SK-N-SH treated with all-trans-retinoic acid at 6 μM for 48 hours (cell line): ENCODE data around the gene CCNH.

ENCODE experiments used
- ATAC-seq: fragments of 200-7000 bp; cut with Tn5 transposase; 3 replicates; pipeline ENCODE4 v1.9.1; 2020; ENCODE audit warnings: mild to moderate bottlenecking, moderate library complexity
- ARNTL ChIP-seq: fragments of 450-650 bp; formaldehyde crosslinking; IDR thresholded peaks from 2 replicates; pipeline ENCODE4 v1.5.0; 2020; ENCODE audit warnings: low read depth, mild to moderate bottlenecking, moderate library complexity, borderline replicate concordance
- CREB5 ChIP-seq: fragments of 250-450 bp; sonication (Bioruptor Pico); IDR thresholded peaks from 2 replicates; pipeline ENCODE4 v1.5.1; 2020; ENCODE audit warnings: low read depth, mild to moderate bottlenecking, moderate library complexity
- CSDC2 ChIP-seq: fragments of 250-450 bp; sonication (Bioruptor Pico); IDR thresholded peaks from 2 replicates; pipeline ENCODE4 v1.5.0; 2020; ENCODE audit warnings: mild to moderate bottlenecking, moderate library complexity
- CSRNP3 ChIP-seq: fragments of 250-450 bp; sonication (Bioruptor Pico); IDR thresholded peaks from 2 replicates; pipeline ENCODE4 v1.5.1; 2021; ENCODE audit warnings: mild to moderate bottlenecking, moderate library complexity
- ESRRG ChIP-seq: fragments of 250-450 bp; sonication (Bioruptor Pico); IDR thresholded peaks from 2 replicates; pipeline ENCODE4 v1.6.1; 2021; ENCODE audit warnings: mild to moderate bottlenecking
- GLIS3 ChIP-seq: fragments of 250-450 bp; sonication (Bioruptor Pico); IDR thresholded peaks from 2 replicates; pipeline ENCODE4 v1.5.0; 2020; ENCODE audit warnings: mild to moderate bottlenecking, moderate library complexity
- ISL1 ChIP-seq: fragments of 250-450 bp; sonication (Bioruptor Pico); IDR thresholded peaks from 2 replicates; pipeline ENCODE4 v2.1.2; 2022; ENCODE audit warnings: mild to moderate bottlenecking, moderate library complexity
- OSR1 ChIP-seq: fragments of 250-450 bp; sonication (Bioruptor Pico); IDR thresholded peaks from 2 replicates; pipeline ENCODE4 v1.8.0; 2022; ENCODE audit warnings: moderate library complexity, mild to moderate bottlenecking, inconsistent platforms
- PATZ1 ChIP-seq: fragments of 250-450 bp; sonication (Bioruptor Pico); IDR thresholded peaks from 2 replicates; pipeline ENCODE4 v1.8.0; 2020; ENCODE audit warnings: mild to moderate bottlenecking, moderate library complexity, borderline replicate concordance
- SNAI2 ChIP-seq: fragments of 250-450 bp; sonication (Bioruptor Pico); IDR thresholded peaks from 2 replicates; pipeline ENCODE4 v1.5.0; 2020; ENCODE audit warnings: mild to moderate bottlenecking, moderate library complexity
- TCF4 ChIP-seq: fragments of 250-450 bp; sonication (Bioruptor Pico); IDR thresholded peaks from 2 replicates; pipeline ENCODE4 v1.8.0; 2021; ENCODE audit warnings: mild to moderate bottlenecking, moderate library complexity, borderline replicate concordance
- TOX ChIP-seq: fragments of 250-450 bp; sonication (Bioruptor Pico); IDR thresholded peaks from 2 replicates; pipeline ENCODE4 v1.8.0; 2021; ENCODE audit warnings: mild to moderate bottlenecking, moderate library complexity, borderline replicate concordance
- TSHZ2 ChIP-seq: fragments of 250-450 bp; sonication (Bioruptor Pico); IDR thresholded peaks from 2 replicates; pipeline ENCODE4 v1.5.0; 2020; ENCODE audit warnings: mild to moderate bottlenecking, moderate library complexity
- ZC3H10 ChIP-seq: fragments of 250-450 bp; sonication (Bioruptor Pico); IDR thresholded peaks from 2 replicates; pipeline ENCODE4 v1.5.1; 2021; ENCODE audit warnings: mild to moderate bottlenecking, moderate library complexity
- ZFP3 ChIP-seq: fragments of 250-450 bp; sonication (Bioruptor Pico); IDR thresholded peaks from 2 replicates; pipeline ENCODE4 v1.5.0; 2020; ENCODE audit warnings: mild to moderate bottlenecking, moderate library complexity
- ZFP30 ChIP-seq: fragments of 450-650 bp; formaldehyde crosslinking; IDR thresholded peaks from 2 replicates; pipeline ENCODE4 v1.5.0; 2022; ENCODE audit warnings: mild to moderate bottlenecking, moderate library complexity
- ZNF565 ChIP-seq: fragments of 450-650 bp; formaldehyde crosslinking; conservative IDR thresholded peaks from 2 replicates; pipeline ENCODE4 v1.5.0; 2020; ENCODE audit warnings: low read depth, mild to moderate bottlenecking, moderate library complexity
- ZNF70 ChIP-seq: fragments of 450-650 bp; formaldehyde crosslinking; IDR thresholded peaks from 2 replicates; pipeline ENCODE4 v1.5.0; 2020; ENCODE audit warnings: mild to moderate bottlenecking, moderate library complexity
- ZNF8 ChIP-seq: fragments of 450-650 bp; formaldehyde crosslinking; IDR thresholded peaks from 2 replicates; pipeline ENCODE4 v1.5.0; 2020; ENCODE audit warnings: mild to moderate bottlenecking, moderate library complexity

Gene CCNH

GRCh38 chr5:87403899-87404298 lies 8.8 kb downstream of the CCNH start:
- no peak for ATAC-seq
- TF ChIP-seq TCF4 (CRISPR knock-in tag) (no peak), ARNTL (CRISPR knock-in tag) (no peak), TOX (no peak), ISL1 (CRISPR knock-in tag) (no peak), ZNF70 (CRISPR knock-in tag) (no peak), ZC3H10 (CRISPR knock-in tag) (no peak), CREB5 (CRISPR knock-in tag) (no peak), PATZ1 (no peak), OSR1 (CRISPR knock-in tag) (no peak), CSDC2 (CRISPR knock-in tag) (no peak), CSRNP3 (CRISPR knock-in tag) (no peak), SNAI2 (CRISPR knock-in tag) (no peak)
- TF ChIP-seq, all 23 proteins: peak for 0

- TF ChIP-seq TOX (no peak), ISL1 (CRISPR knock-in tag) (no peak), PATZ1 (no peak)
- ATAC-seq = no peak
These were observed 9.3 kb downstream of the CCNH start for GRCh38 chr5:87403409-87403808.

- TF ChIP-seq ZFP30 (CRISPR knock-in tag) (no peak), PATZ1 (no peak), ZNF8 (no peak), ZFP3 (no peak), ISL1 (CRISPR knock-in tag) (no peak), ZNF565 (no peak), GLIS3 (CRISPR knock-in tag) (no peak), TCF4 (CRISPR knock-in tag) (no peak), OSR1 (CRISPR knock-in tag) (no peak), ESRRG (no peak), TSHZ2 (CRISPR knock-in tag) (no peak), CSDC2 (CRISPR knock-in tag) (no peak)
- TF ChIP-seq, all 23 proteins: peak for 0
- ATAC-seq = no peak
These were observed 11.1 kb downstream of the CCNH start for GRCh38 chr5:87401626-87402025.
